Type B pancreatic cell (in vitro differentiated cells): Measurements from ENCODE around the gene SAG. TPM values are rescaled to one million over a fixed set of nuclear protein-coding genes. Genes with fewer than 3 reads are reported as not detected.

Source experiments
- DNase-seq: peaks from one replicate; pipeline ENCODE4 v3.0.0; 2021; ENCODE audit warnings: mixed read lengths; ENCODE audit not compliant: unreplicated experiment; ENCODE audit errors: extremely low spot score
- H3K27ac Mint-ChIP-seq: 2 replicates; pipeline ENCODE4 v1.8.0; 2021; ENCODE audit warnings: mild to moderate bottlenecking, mixed read lengths
- H3K27me3 Mint-ChIP-seq: 2 replicates; pipeline ENCODE4 v1.8.0; 2021; ENCODE audit warnings: mixed read lengths
- H3K36me3 Mint-ChIP-seq: 2 replicates; pipeline ENCODE4 v1.8.0; 2021; ENCODE audit warnings: mixed read lengths
- H3K4me1 Mint-ChIP-seq: one replicate; pipeline ENCODE4 v1.8.0; 2021; ENCODE audit warnings: mixed read lengths; ENCODE audit not compliant: unreplicated experiment
- H3K4me3 Mint-ChIP-seq: 2 replicates; pipeline ENCODE4 v1.8.0; 2021; ENCODE audit warnings: mild to moderate bottlenecking, mixed read lengths
- H3K9me3 Mint-ChIP-seq: 2 replicates; pipeline ENCODE4 v1.8.0; 2021; ENCODE audit warnings: mixed read lengths
- CTCF ChIP-seq: fragments of 200-600 bp; sonication (generic); conservative IDR thresholded peaks from 2 replicates; pipeline ENCODE4 v1.5.0; 2021; ENCODE audit warnings: antibody characterized with exemption, mild to moderate bottlenecking
- total RNA-seq: library from RNA; stranded (reverse); gene quantifications from 2 replicates; pipeline ENCODE4 v1.2.1, GENCODE V29; 2021; ENCODE audit warnings: low replicate concordance

Gene SAG
- total RNA-seq, 1 donor from 2014 or later, result 0.43 TPM

GRCh38 chr2:233267516-233268245 is 39.9 kb upstream of the SAG start:
- Mint-ChIP-seq H3K36me3 (peaks cover 31% of the 10 kb centered on the region), H3K27me3 (no peaks in the 10 kb centered on the region), H3K9me3 (no peaks in the 10 kb centered on the region), H3K4me1 (no peaks in the 10 kb centered on the region), H3K27ac (no peak overlapping the region), H3K4me3 (no peak overlapping the region)
- DNase-seq, result no peak
- TF ChIP-seq CTCF, result no peak

- DNase-seq, result no peak
- Mint-ChIP-seq H3K4me1 (no peaks in the 10 kb centered on the region), H3K36me3 (peaks cover 31% of the 10 kb centered on the region), H3K27ac (no peak overlapping the region), H3K9me3 (no peaks in the 10 kb centered on the region), H3K4me3 (no peak overlapping the region), H3K27me3 (no peaks in the 10 kb centered on the region)
- TF ChIP-seq CTCF, result no peak
Observed at GRCh38 chr2:233270366-233270765, 37.2 kb upstream of the SAG start.

GRCh38 chr2:233270951-233271350 is 36.7 kb upstream of the SAG start:
- TF ChIP-seq CTCF, result no peak
- Mint-ChIP-seq H3K4me3 (no peak overlapping the region), H3K36me3 (peaks cover 28% of the 10 kb centered on the region), H3K9me3 (no peaks in the 10 kb centered on the region), H3K27me3 (no peaks in the 10 kb centered on the region), H3K27ac (no peak overlapping the region), H3K4me1 (no peaks in the 10 kb centered on the region)
- DNase-seq, result no peak

GRCh38 chr2:233271693-233272092 is 35.9 kb upstream of the SAG start:
- no peak overlapping the region for H3K27ac Mint-ChIP-seq
- DNase-seq, result no peak
- H3K9me3 Mint-ChIP-seq, result no peaks in the 10 kb centered on the region
- H3K27me3 Mint-ChIP-seq, result no peaks in the 10 kb centered on the region
- peaks cover 25% of the 10 kb centered on the region for H3K36me3 Mint-ChIP-seq
- H3K4me3 Mint-ChIP-seq, result no peak overlapping the region
- TF ChIP-seq CTCF, result no peak
- no peaks in the 10 kb centered on the region for H3K4me1 Mint-ChIP-seq

GRCh38 chr2:233273120-233273519 is 34.5 kb upstream of the SAG start:
- no peaks in the 10 kb centered on the region for H3K27me3 Mint-ChIP-seq
- no peak overlapping the region for H3K4me3 Mint-ChIP-seq
- no peaks in the 10 kb centered on the region for H3K9me3 Mint-ChIP-seq
- H3K4me1 Mint-ChIP-seq, result no peaks in the 10 kb centered on the region
- no peak for DNase-seq
- peaks cover 26% of the 10 kb centered on the region for H3K36me3 Mint-ChIP-seq
- no peak overlapping the region for H3K27ac Mint-ChIP-seq
- TF ChIP-seq CTCF, result no peak
